Erythroblast (primary cell): ENCODE data around the gene TXNDC5.
A peak's percentile ranks its signal among the peaks of the same experiment; 100 is the strongest.

Experiments
- DNase-seq, 2 experiments: peaks; one replicate each; lab custom pipeline; 2025; lab: John Stamatoyannopoulos, UW
- GATA1 ChIP-seq: IDR thresholded peaks from 2 replicates; pipeline ENCODE4 v1.6.1; 2011; ENCODE audit warnings: low read depth, mild to moderate bottlenecking, control low read depth, low read length, moderate library complexity
- POLR2A ChIP-seq: IDR thresholded peaks from 2 replicates; pipeline ENCODE4 v1.6.1; 2011; ENCODE audit warnings: mild to moderate bottlenecking, low read length

The TXNDC5 gene

GRCh38 chr6:7910654-7911344 lies at the start of gene TXNDC5:
TXNDC5 (minus strand) TSS chr6:7910788; CDS start chr6:7910776, 12 bp downstream.
- peak; percentile 54 for TF ChIP-seq POLR2A
- no peak for TF ChIP-seq GATA1
- peak; percentile 78 to 85 for DNase-seq

- DNase-seq = no peak
- TF ChIP-seq GATA1 (no peak), POLR2A (no peak)
Measured at GRCh38 chr6:7960141-7960540, 49.6 kb upstream of the TXNDC5 start.

DNA sequence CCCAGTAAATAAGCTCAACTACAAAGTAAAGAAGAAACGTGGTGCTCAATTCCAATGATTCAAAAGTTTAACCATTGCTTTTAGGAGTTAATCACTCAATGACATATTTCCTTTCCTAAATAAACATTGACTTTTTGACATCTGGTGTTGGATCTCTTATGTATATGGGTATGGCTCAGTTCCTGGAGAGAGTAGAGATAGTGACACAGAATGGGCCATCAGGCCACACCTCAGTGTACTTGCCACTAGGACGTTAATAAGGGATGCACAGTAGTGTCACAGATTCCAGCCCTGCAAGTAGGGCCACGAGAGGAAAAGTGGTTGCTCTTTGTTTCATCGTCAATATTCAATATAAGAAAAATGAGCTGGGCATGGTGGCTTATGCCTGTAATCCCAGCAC lies 48.9 kb upstream of the TXNDC5 start:
- TF ChIP-seq POLR2A = no peak
- no peak for TF ChIP-seq GATA1
- no peak for DNase-seq

GRCh38 chr6:7958464-7958863 lies 47.9 kb upstream of the TXNDC5 start:
- TF ChIP-seq POLR2A (no peak), GATA1 (no peak)
- no peak for DNase-seq

DNA sequence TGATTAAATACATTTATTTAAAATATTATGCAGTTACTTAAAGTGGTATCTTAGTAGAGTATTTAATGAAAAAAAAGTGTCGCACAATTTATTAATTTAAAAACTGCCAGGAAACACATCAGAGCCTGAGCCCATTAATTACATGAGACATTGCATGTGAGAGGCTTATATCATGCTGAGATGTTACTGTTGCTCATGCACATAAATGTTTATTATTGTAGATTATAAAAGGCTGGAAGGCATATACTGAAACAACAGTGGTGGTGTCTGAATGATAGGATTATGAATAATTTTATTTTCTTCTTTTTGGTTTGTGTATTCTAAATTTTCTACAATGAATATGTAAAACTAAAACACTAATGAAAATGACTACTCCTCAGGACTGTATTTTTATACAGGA lies 45.7 kb upstream of the TXNDC5 start:
- TF ChIP-seq POLR2A = no peak
- TF ChIP-seq GATA1 = no peak
- no peak for DNase-seq

DNA sequence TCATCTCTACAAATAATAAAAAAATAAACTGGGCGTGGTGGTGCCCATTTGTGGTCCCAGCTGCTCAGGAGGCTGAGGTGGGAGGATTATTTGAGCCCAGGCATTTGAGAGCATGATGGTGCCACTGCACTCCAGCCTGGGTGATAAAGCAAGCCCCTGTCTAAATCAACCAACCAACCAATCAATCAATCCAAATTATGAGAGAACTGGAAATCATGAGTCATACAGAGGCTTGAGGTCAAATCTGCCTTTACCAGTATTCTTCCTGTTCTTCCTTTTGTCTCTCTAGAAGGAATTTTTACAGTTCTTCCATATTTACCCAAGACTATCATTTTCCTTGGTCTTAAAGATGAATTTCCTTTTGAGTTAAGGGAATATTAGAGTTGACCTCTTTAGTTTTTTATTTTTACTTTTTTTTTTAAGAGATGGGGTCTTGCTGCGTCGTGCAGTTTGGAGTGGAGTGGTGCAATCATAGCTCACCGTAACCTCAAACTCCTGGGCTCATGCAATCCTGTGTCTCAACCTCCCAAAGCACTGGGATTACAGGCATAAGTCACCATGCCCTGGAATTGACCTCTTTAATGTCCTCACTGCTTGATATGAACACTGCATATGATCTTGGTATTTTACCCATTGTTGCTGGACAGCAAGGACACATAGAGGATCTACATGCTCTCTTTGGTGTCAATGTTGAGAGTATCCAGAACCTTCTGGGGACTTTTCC lies 44.1 kb upstream of the TXNDC5 start:
- TF ChIP-seq POLR2A (no peak), GATA1 (no peak)
- DNase-seq = no peak

DNA sequence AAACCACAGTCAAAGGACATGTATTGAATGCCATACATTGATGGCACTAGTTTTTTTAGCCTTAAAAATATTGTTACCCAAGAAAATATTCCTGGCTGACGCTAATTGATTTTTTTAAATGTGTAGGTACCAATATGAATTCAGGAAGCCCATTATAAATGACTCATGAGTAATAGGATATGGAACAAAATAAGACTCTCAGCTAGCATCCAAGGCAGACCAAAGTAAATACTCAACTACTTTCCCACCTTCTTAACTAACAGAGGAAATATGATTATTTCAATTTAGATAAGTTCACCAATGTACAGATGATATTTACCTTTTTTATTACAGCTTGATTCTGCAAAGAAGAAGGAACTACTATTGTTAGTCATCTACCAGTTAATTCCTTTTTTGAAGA lies 43.2 kb upstream of the TXNDC5 start:
- no peak for TF ChIP-seq GATA1
- DNase-seq = no peak

DNA sequence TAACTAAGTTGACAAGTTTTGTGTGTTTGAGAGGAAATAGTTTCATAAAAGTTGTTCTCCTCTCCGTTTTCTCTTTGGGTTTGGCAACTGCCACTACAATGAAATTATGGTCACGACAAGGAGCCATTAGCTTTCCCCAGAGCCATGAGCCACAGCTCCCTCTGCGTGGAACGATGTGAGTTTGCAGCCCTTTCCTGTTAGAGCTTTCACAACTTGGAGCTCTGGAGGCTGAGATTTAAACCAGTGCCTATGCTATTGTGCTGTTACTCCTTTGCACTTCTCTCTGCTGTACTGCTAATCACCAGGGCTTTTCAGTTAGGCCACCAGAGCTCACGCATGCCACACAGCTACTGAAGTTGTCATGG lies 29.3 kb upstream of the TXNDC5 start:
- no peak for DNase-seq
- TF ChIP-seq GATA1 (no peak), POLR2A (no peak)

GRCh38 chr6:7939184-7939863 lies 28.7 kb upstream of the TXNDC5 start:
- no peak for TF ChIP-seq GATA1
- no peak for TF ChIP-seq POLR2A
- DNase-seq = no peak

- DNase-seq = no peak
- TF ChIP-seq GATA1 (no peak), POLR2A (no peak)
Measured at GRCh38 chr6:7938562-7939183, 28.1 kb upstream of the TXNDC5 start.

- TF ChIP-seq GATA1 = no peak
- DNase-seq = no peak
Measured at GRCh38 chr6:7933794-7934193, 23.2 kb upstream of the TXNDC5 start.

DNA sequence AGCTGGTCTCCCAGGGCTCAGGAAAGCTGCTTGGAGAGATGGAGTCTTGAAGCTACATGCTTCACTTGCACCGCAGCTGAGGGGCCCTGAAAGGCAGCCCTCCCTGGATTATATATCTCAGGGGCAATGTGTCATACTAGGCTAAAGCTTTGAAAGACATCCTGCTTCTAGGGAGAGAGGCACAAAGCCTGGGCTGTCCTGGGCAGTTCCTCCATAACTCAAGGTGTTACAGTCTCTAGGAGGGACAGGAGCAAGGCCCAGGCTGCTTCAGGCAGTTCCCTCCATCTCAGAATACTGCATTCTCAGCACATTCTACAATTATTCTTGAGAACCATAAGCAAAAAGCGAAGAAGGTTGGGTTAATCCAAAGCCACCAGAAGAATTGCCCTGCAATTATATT lies 22.0 kb upstream of the TXNDC5 start:
- no peak for DNase-seq
- TF ChIP-seq POLR2A = no peak
- TF ChIP-seq GATA1 = no peak

- DNase-seq = no peak
- TF ChIP-seq GATA1 = no peak
- TF ChIP-seq POLR2A = no peak
Measured at GRCh38 chr6:7924867-7925266, 14.3 kb upstream of the TXNDC5 start.

DNA sequence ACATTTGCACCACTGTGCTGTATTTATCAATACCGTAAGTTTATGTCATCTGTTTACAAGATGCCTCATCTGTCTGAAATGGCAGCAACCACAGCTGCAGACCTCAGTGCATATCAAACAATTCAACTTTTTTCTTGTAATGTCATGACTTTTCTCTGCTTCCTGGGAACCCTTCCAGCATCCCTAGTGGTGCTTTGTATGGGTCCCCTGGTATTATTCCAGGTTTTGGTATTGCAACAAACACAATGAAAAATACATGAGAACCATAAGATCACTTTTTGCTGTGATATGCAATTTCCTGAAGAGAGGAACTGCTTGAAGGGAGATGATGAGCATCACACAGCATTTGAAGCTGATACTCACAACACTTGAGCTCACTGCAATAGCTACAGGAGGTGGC lies 12.0 kb upstream of the TXNDC5 start:
- DNase-seq = no peak
- TF ChIP-seq GATA1 = no peak
- TF ChIP-seq POLR2A = no peak
